ENCODE results near the gene HCAR2.

Gene HCAR2

DNA sequence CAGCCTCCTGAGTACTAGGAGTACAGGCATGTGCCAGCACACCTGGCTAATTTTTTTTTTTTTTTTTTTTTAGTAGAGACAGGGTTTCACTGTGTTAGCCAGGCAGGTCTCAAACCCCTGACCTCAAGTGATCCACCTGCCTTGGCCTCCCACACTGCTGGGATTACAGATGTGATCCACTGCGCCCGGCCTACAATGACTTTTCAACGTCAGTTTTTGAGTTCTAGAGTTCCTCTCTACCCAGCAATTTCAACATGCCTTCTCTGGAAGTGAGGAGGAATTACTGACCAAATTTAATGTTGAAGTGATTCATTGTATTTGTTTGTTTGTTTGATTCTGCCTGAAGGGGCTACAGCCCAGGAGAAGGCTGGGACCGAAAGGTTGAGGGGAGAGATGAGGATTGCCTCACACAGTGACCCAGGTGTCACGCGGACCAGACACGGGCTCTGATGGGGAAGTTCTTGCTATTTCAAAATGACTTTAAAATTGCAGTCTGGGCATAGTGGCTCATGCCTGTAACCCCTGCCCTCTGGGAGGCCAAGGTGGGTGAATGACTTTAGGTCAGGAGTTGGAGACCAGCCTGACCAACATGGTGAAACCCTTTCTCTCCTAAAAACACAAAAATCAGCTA, 40.9 kb upstream of the HCAR2 start:
- peaks cover 0 to 16% (median 9%) of the 10 kb centered on the region in 4 experiments for H3K4me1 ChIP-seq (ENCODE audit: control extremely low read depth in 1 of 4, control insufficient read depth in 4 of 4, insufficient read depth in 4 of 4, low read length in 3 of 4)
- no peaks in the 10 kb centered on the region for H3K27me3 ChIP-seq (replicated peaks in 2 of 5; ENCODE audit: control insufficient read depth in 4 of 5, insufficient read depth in 5 of 5, low read length in 4 of 5)
- DNase-seq = no peak
- 97% methylated on average over 4 of the region's 7 CpGs for WGBS (ENCODE audit: insufficient coverage)
- CTCF ChIA-PET = interaction anchor here (0.8 to 2.4 kb wide), 3 partner anchors 97 to 106 kb away, joined by 3 to 7 read pairs (median 4); no protein-coding TSS in a partner anchor
- H3K9me3 ChIP-seq (ENCODE audit: control extremely low read depth in 1 of 5, control insufficient read depth in 4 of 5, insufficient read depth in 2 of 5, low read depth in 1 of 5, low read length in 4 of 5) = no peaks in the 10 kb centered on the region
- no peak overlapping the region for H3K4me3 ChIP-seq (ENCODE audit: control insufficient read depth in 1 of 7, extremely low read depth in 1 of 7, insufficient read depth in 4 of 7, low read depth in 2 of 7, low read length in 6 of 7)
- no peaks in the 10 kb centered on the region for H3K36me3 ChIP-seq (ENCODE audit: control insufficient read depth in 4 of 4, insufficient read depth in 4 of 4, low read length in 3 of 4)
- POLR2A ChIA-PET = no interaction called here
- H3K27ac ChIP-seq (ENCODE audit: insufficient read depth in 1 of 2, low read depth in 1 of 2, low read length in 2 of 2, poor library complexity in 1 of 2, severe bottlenecking in 2 of 2) = no peak overlapping the region

DNA sequence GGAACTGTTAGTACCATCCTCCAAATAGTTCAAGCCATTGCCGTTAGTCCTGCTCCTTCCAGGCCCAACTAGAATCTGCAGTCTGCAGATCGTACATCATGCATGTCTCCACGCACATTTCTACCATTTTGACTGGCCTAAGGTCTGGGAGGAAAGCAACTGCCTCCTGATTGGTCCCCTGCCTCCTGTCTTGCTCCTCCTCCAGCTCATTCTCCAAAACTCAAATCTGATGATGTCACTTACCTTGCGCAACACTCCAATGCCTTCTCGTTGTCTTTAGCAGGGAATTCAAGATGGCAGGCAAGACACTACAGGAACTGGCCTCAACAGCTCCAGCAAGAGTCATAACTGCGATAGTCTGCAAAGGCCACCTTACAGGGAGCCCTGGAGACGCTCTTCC, 37.2 kb upstream of the HCAR2 start:
- no peak overlapping the region for H3K27ac ChIP-seq (ENCODE audit: insufficient read depth in 1 of 2, low read depth in 1 of 2, low read length in 2 of 2, poor library complexity in 1 of 2, severe bottlenecking in 2 of 2)
- ChIA-PET POLR2A (no interaction called here), CTCF (interaction anchor here (1.9 kb wide), 1 partner anchor 10 kb away, joined by 4 read pairs; the partner anchor contains the start of gene HCAR1)
- H3K4me1 ChIP-seq (ENCODE audit: control extremely low read depth in 1 of 4, control insufficient read depth in 4 of 4, insufficient read depth in 4 of 4, low read length in 3 of 4) = peaks cover 3 to 21% (median 12%) of the 10 kb centered on the region in 4 experiments
- no peak for DNase-seq
- WGBS (ENCODE audit: insufficient coverage) = 92% methylated on average over 7 of the region's 7 CpGs
- H3K36me3 ChIP-seq (ENCODE audit: control insufficient read depth in 4 of 4, insufficient read depth in 4 of 4, low read length in 3 of 4) = no peaks in the 10 kb centered on the region
- H3K27me3 ChIP-seq (replicated peaks in 2 of 5; ENCODE audit: control insufficient read depth in 4 of 5, insufficient read depth in 5 of 5, low read length in 4 of 5) = no peaks in the 10 kb centered on the region
- H3K4me3 ChIP-seq (ENCODE audit: control insufficient read depth in 1 of 7, extremely low read depth in 1 of 7, insufficient read depth in 4 of 7, low read depth in 2 of 7, low read length in 6 of 7) = no peak overlapping the region
- H3K9me3 ChIP-seq (ENCODE audit: control extremely low read depth in 1 of 5, control insufficient read depth in 4 of 5, insufficient read depth in 2 of 5, low read depth in 1 of 5, low read length in 4 of 5) = no peaks in the 10 kb centered on the region

DNA sequence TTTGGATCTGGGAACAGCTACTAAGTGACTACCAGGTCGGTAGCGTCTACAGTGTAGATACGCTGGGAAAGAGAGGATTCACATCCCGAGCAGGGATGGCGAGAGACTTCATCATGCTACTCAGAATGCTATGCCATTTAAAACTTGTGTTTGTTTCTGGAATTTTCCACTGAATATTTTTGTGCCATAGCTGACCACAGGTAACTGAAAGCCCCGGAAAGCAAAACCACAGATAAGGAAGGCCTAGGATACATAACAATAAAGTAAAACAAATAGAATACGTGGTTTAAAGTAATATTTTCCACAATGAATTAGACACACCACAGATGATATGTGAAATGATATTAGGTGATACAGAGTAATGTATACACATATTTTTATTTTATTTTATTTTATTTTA, 35.4 kb upstream of the HCAR2 start:
- no peaks in the 10 kb centered on the region for H3K36me3 ChIP-seq (ENCODE audit: control insufficient read depth in 4 of 4, insufficient read depth in 4 of 4, low read length in 3 of 4)
- no peaks in the 10 kb centered on the region for H3K27me3 ChIP-seq (replicated peaks in 2 of 5; ENCODE audit: control insufficient read depth in 4 of 5, insufficient read depth in 5 of 5, low read length in 4 of 5)
- no peaks in the 10 kb centered on the region for H3K9me3 ChIP-seq (ENCODE audit: control extremely low read depth in 1 of 5, control insufficient read depth in 4 of 5, insufficient read depth in 2 of 5, low read depth in 1 of 5, low read length in 4 of 5)
- H3K27ac ChIP-seq (ENCODE audit: insufficient read depth in 1 of 2, low read depth in 1 of 2, low read length in 2 of 2, poor library complexity in 1 of 2, severe bottlenecking in 2 of 2) = peak overlapping the region in 1 of 2 experiments; percentile 7
- CTCF ChIA-PET = interaction anchor here (1.0 to 1.5 kb wide), 4 partner anchors 12 to 101 kb away, joined by 3 to 4 read pairs (median 4); partner anchors contain the start of gene DENR
- no peak overlapping the region for H3K4me3 ChIP-seq (ENCODE audit: control insufficient read depth in 1 of 7, extremely low read depth in 1 of 7, insufficient read depth in 4 of 7, low read depth in 2 of 7, low read length in 6 of 7)
- 80% methylated on average over 4 of the region's 7 CpGs for WGBS (ENCODE audit: insufficient coverage)
- POLR2A ChIA-PET = interaction anchor here (0.6 kb wide), 2 partner anchors 334 to 1510 kb away, joined by 3 to 4 read pairs; no protein-coding TSS in a partner anchor
- peak in 1 of 3 donors; percentile 62 for DNase-seq
- peaks cover 3 to 27% (median 14%) of the 10 kb centered on the region in 4 experiments for H3K4me1 ChIP-seq (ENCODE audit: control extremely low read depth in 1 of 4, control insufficient read depth in 4 of 4, insufficient read depth in 4 of 4, low read length in 3 of 4)

DNA sequence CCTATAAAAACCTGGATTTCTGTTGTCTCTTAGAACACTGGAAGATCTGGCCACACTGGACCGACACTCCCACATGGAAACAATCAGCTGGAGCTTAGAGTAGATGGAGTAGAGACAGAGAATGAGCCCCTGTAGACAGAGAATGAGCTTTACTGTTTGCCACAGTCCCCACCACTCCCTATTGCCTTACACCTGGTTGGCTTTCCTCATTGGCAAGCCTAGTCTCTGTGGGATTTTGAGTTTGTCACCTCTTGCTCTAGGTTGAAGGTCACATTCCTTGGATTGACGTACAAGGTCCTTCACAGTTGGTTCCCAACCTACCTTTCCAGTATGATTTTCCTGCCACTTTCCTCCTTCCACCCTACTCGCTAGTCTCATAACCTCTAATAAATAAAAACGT, 29.5 kb upstream of the HCAR2 start:
- 99% methylated on average over 4 of the region's 4 CpGs for WGBS (ENCODE audit: insufficient coverage)
- no peak overlapping the region for H3K4me3 ChIP-seq (ENCODE audit: control insufficient read depth in 1 of 7, extremely low read depth in 1 of 7, insufficient read depth in 4 of 7, low read depth in 2 of 7, low read length in 6 of 7)
- DNase-seq = no peak
- no peaks in the 10 kb centered on the region for H3K27me3 ChIP-seq (replicated peaks in 2 of 5; ENCODE audit: control insufficient read depth in 4 of 5, insufficient read depth in 5 of 5, low read length in 4 of 5)
- H3K4me1 ChIP-seq (ENCODE audit: control extremely low read depth in 1 of 4, control insufficient read depth in 4 of 4, insufficient read depth in 4 of 4, low read length in 3 of 4) = peaks cover 0 to 23% (median 5%) of the 10 kb centered on the region in 4 experiments
- H3K9me3 ChIP-seq (ENCODE audit: control extremely low read depth in 1 of 5, control insufficient read depth in 4 of 5, insufficient read depth in 2 of 5, low read depth in 1 of 5, low read length in 4 of 5) = no peaks in the 10 kb centered on the region
- CTCF ChIA-PET = interaction anchor here (1.2 kb wide), 2 partner anchors 10 to 94 kb away, joined by 3 to 4 read pairs; no protein-coding TSS in a partner anchor
- POLR2A ChIA-PET = no interaction called here
- H3K36me3 ChIP-seq (ENCODE audit: control insufficient read depth in 4 of 4, insufficient read depth in 4 of 4, low read length in 3 of 4) = no peaks in the 10 kb centered on the region
- no peak overlapping the region for H3K27ac ChIP-seq (ENCODE audit: insufficient read depth in 1 of 2, low read depth in 1 of 2, low read length in 2 of 2, poor library complexity in 1 of 2, severe bottlenecking in 2 of 2)

DNA sequence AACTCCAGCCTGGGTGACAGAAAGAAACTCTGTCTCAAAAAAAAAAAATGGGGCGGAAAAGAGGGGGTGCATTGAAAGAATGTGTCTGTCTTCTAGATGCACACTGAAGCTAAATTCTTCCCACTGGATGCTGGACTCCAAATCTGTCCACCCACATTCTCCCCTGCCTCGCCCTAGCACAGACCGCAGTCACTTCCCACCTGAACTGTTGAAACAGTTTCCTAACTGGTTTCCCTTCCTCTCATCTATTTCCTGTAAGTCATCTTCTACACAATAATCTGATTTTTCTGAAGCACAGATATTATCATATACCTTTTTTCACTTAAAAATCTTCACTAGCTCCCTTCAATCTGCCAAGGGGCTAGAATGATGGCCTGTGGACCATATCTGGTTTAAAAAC, 29.0 kb upstream of the HCAR2 start:
- no peak overlapping the region for H3K27ac ChIP-seq (ENCODE audit: insufficient read depth in 1 of 2, low read depth in 1 of 2, low read length in 2 of 2, poor library complexity in 1 of 2, severe bottlenecking in 2 of 2)
- no peaks in the 10 kb centered on the region for H3K36me3 ChIP-seq (ENCODE audit: control insufficient read depth in 4 of 4, insufficient read depth in 4 of 4, low read length in 3 of 4)
- DNase-seq = no peak
- peaks cover 0 to 25% (median 6%) of the 10 kb centered on the region in 4 experiments for H3K4me1 ChIP-seq (ENCODE audit: control extremely low read depth in 1 of 4, control insufficient read depth in 4 of 4, insufficient read depth in 4 of 4, low read length in 3 of 4)
- ChIA-PET CTCF (interaction anchor here (1.2 kb wide), 2 partner anchors 9 to 94 kb away, joined by 3 to 4 read pairs; no protein-coding TSS in a partner anchor), POLR2A (no interaction called here)
- H3K9me3 ChIP-seq (ENCODE audit: control extremely low read depth in 1 of 5, control insufficient read depth in 4 of 5, insufficient read depth in 2 of 5, low read depth in 1 of 5, low read length in 4 of 5) = no peaks in the 10 kb centered on the region
- no peak overlapping the region for H3K4me3 ChIP-seq (ENCODE audit: control insufficient read depth in 1 of 7, extremely low read depth in 1 of 7, insufficient read depth in 4 of 7, low read depth in 2 of 7, low read length in 6 of 7)
- WGBS (ENCODE audit: insufficient coverage) = 53% methylated on average over 3 of the region's 3 CpGs
- H3K27me3 ChIP-seq (replicated peaks in 2 of 5; ENCODE audit: control insufficient read depth in 4 of 5, insufficient read depth in 5 of 5, low read length in 4 of 5) = no peaks in the 10 kb centered on the region

DNA sequence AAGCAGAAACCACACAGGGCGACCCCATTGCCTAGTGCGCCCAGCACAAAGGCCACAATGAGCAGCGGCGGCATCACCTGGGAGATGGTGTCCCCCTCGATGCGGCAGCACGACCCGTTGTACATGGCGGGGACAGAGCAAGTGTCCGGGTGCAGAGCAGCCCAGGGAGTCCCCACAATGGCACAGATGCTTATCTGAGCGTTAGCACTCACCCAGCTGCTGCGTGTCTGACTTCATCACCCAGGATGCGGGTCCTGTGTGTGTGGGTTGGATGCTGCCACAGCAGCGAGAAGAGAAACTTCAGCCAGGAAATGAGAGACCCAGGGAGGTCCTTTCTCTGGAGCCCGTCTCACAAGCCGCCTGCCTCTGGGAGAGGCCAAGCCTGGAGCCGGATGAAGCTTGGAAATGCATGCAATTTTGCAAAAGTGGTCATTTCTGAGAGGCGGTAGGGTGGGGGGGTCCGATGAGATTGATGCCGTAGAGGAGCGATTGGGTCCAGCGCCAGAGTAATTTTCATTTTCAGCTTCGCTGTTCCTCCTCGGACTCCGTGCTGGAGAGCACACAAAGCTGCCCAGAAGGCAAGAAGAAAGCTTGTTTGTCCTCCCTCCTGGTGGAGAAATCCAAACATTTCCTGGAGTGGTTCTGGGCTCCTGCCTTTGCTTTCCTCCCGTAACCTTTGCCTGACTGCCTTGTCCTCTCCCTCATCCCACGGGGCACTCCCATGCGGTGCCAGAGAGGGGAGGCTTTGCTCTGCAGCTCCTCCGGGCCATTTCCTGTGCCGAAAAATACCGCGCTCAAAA, 27.3 kb upstream of the HCAR2 start, which contains the start of gene HCAR1:
TSS of gene HCAR1 (minus strand) at position 630 of the 800 bp plus-strand sequence. CDS start at position 125, 505 bp downstream.
- Histone ChIP-seq H3K27me3 (replicated peaks in 2 of 5; ENCODE audit: control insufficient read depth in 4 of 5, insufficient read depth in 5 of 5, low read length in 4 of 5) (no peaks in the 10 kb centered on the region), H3K27ac (ENCODE audit: insufficient read depth in 1 of 2, low read depth in 1 of 2, low read length in 2 of 2, poor library complexity in 1 of 2, severe bottlenecking in 2 of 2) (no peak within 1 kb of the TSS), H3K9me3 (ENCODE audit: control extremely low read depth in 1 of 5, control insufficient read depth in 4 of 5, insufficient read depth in 2 of 5, low read depth in 1 of 5, low read length in 4 of 5) (no peaks in the 10 kb centered on the region), H3K4me1 (ENCODE audit: control extremely low read depth in 1 of 4, control insufficient read depth in 4 of 4, insufficient read depth in 4 of 4, low read length in 3 of 4) (peaks cover 6 to 43% (median 16%) of the 10 kb centered on the region in 4 experiments), H3K4me3 (ENCODE audit: control insufficient read depth in 1 of 7, extremely low read depth in 1 of 7, insufficient read depth in 4 of 7, low read depth in 2 of 7, low read length in 6 of 7) (no peak within 1 kb of the TSS), H3K36me3 (ENCODE audit: control insufficient read depth in 4 of 4, insufficient read depth in 4 of 4, low read length in 3 of 4) (no peaks in the 10 kb centered on the region)
- POLR2A ChIA-PET = no interaction called here
- WGBS (ENCODE audit: insufficient coverage) = 93% methylated on average over 28 of the region's 32 CpGs
- CTCF ChIA-PET = interaction anchor here (1.0 to 1.4 kb wide), 3 partner anchors 11 to 93 kb away, joined by 3 to 4 read pairs (median 4); partner anchors contain the start of gene DENR
- no peak for DNase-seq
